Activated CD4-positive, alpha-beta T cell treated with anti-CD3 and anti-CD28 coated beads, Interleukin-2, Interleukin-6, amounts not matched to agents 100 ng/mL and 50 ng/mL, durations not matched to agents 16 hours and 8 hours (primary cell): ENCODE data around the gene CFB.
A peak's percentile ranks its signal among the peaks of the same experiment; 100 is the strongest.

Experiments
- DNase-seq: peaks from one replicate; pipeline ENCODE4 v3.0.0-alpha.2; 2020

The CFB gene

GRCh38 chr6:31949926-31950548, 4.1 kb downstream of the CFB start:
- DNase-seq: no peak

GRCh38 chr6:31952140-31952805, 6.4 kb downstream of the CFB start:
- DNase-seq: peak; percentile 44

GRCh38 chr6:31952890-31953289, 7.0 kb downstream of the CFB start:
- no peak for DNase-seq

- DNase-seq: no peak
Measured at GRCh38 chr6:31954511-31954910, 8.6 kb downstream of the CFB start.

GRCh38 chr6:31956796-31957195, 10.9 kb downstream of the CFB start:
- DNase-seq: no peak

GRCh38 chr6:31958412-31958740, 12.5 kb downstream of the CFB start:
- DNase-seq: no peak

GRCh38 chr6:31958741-31959739, 13.1 kb downstream of the CFB start, which contains the start of the genes NELFE and SKIC2:
Gene NELFE, minus strand, starts transcription at chr6:31958971. Its CDS starts 525 bp downstream, at chr6:31958446.
Gene SKIC2, plus strand, starts transcription at chr6:31959175. Its CDS starts 18 bp downstream, at chr6:31959193.
- DNase-seq: peak; percentile 100

GRCh38 chr6:31961616-31962015, 15.7 kb downstream of the CFB start:
- no peak for DNase-seq

- no peak for DNase-seq
Measured at GRCh38 chr6:31963921-31964320, 18.0 kb downstream of the CFB start.

GRCh38 chr6:31965700-31966099, 19.8 kb downstream of the CFB start:
- no peak for DNase-seq

- no peak for DNase-seq
Measured at GRCh38 chr6:31966506-31966905, 20.6 kb downstream of the CFB start.

- DNase-seq: no peak
Measured at GRCh38 chr6:31966997-31967925, 21.4 kb downstream of the CFB start.

GRCh38 chr6:31967926-31968320, 22.0 kb downstream of the CFB start:
- DNase-seq: no peak

GRCh38 chr6:31968326-31968725, 22.4 kb downstream of the CFB start:
- DNase-seq: no peak

GRCh38 chr6:31968791-31969711, 23.2 kb downstream of the CFB start:
- DNase-seq: no peak

GRCh38 chr6:31969712-31970603, 24.1 kb downstream of the CFB start:
- DNase-seq: no peak

GRCh38 chr6:31970604-31971271, 24.8 kb downstream of the CFB start:
- DNase-seq: no peak

GRCh38 chr6:31971279-31971992, 25.5 kb downstream of the CFB start:
- no peak for DNase-seq
